Measurements from ENCODE around the gene HPCAL1. TPM values are rescaled to one million over a fixed set of nuclear protein-coding genes. Genes with fewer than 3 reads are reported as not detected.

HPCAL1 gene
- total RNA-seq, 1 donor from 2014 or later = 34.6 TPM

DNA sequence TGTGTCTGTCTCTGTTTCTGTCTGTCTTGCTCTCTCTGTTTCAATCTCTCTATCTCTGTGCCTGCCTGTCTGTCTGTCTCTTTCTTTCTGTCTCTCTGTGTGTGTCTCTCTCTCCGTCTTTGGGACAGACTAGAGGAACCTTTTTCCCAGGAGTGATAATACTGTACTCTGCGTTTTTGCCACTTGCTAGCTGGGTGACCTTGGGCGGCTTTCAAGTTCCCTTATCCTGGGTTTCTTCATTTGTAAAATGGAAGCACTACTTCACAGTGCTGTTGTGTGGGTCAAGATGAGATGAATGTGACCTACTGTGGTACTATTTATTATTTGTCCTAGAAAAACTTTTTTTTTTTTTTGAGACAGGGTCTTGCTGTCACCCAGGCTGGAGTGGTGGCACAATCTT, 42.4 kb downstream of the HPCAL1 start:
- Mint-ChIP-seq H3K9me3 (ENCODE audit: unreplicated experiment) (no peaks in the 10 kb centered on the region), H3K4me3 (ENCODE audit: unreplicated experiment) (no peak overlapping the region), H3K27me3 (ENCODE audit: unreplicated experiment) (peaks cover 8% of the 10 kb centered on the region), H3K36me3 (ENCODE audit: low read depth, unreplicated experiment) (peaks cover 11% of the 10 kb centered on the region), H3K4me1 (ENCODE audit: unreplicated experiment) (peaks cover 41% of the 10 kb centered on the region), H3K27ac (ENCODE audit: unreplicated experiment) (no peak overlapping the region)
- DNase-seq (ENCODE audit: low spot score) = no peak
- TF ChIP-seq, protein P1, sequence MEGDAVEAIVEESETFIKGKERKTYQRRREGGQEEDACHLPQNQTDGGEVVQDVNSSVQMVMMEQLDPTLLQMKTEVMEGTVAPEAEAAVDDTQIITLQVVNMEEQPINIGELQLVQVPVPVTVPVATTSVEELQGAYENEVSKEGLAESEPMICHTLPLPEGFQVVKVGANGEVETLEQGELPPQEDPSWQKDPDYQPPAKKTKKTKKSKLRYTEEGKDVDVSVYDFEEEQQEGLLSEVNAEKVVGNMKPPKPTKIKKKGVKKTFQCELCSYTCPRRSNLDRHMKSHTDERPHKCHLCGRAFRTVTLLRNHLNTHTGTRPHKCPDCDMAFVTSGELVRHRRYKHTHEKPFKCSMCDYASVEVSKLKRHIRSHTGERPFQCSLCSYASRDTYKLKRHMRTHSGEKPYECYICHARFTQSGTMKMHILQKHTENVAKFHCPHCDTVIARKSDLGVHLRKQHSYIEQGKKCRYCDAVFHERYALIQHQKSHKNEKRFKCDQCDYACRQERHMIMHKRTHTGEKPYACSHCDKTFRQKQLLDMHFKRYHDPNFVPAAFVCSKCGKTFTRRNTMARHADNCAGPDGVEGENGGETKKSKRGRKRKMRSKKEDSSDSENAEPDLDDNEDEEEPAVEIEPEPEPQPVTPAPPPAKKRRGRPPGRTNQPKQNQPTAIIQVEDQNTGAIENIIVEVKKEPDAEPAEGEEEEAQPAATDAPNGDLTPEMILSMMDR (IDR thresholded peaks at IDR 0.05; ENCODE audit: unreplicated experiment) = no peak

DNA sequence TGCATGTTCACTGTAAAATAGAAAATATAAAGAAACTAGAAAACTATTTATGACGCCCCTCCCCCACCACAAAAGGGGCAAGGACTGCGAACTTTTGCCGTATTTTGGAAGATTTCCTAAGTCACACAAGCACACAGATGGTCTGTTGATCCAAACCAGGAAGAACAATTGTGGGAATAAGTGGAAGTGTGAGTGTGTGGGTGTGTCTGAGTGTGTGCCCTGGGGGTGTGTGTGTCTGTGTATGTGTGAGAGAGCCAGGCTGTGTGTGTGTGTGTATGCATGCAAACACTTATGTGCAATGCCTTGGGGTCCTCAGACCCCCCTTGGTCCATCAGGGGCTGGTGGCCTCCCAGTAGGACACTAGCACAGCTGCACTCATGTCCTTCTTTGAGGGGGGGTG, 43.1 kb downstream of the HPCAL1 start:
- peaks cover 8% of the 10 kb centered on the region for H3K36me3 Mint-ChIP-seq (ENCODE audit: low read depth, unreplicated experiment)
- TF ChIP-seq, protein P1 (IDR thresholded peaks at IDR 0.05; ENCODE audit: unreplicated experiment) = no peak
- no peaks in the 10 kb centered on the region for H3K9me3 Mint-ChIP-seq (ENCODE audit: unreplicated experiment)
- H3K27me3 Mint-ChIP-seq (ENCODE audit: unreplicated experiment) = peaks cover 7% of the 10 kb centered on the region
- no peak for DNase-seq (ENCODE audit: low spot score)
- peaks cover 41% of the 10 kb centered on the region for H3K4me1 Mint-ChIP-seq (ENCODE audit: unreplicated experiment)
- H3K4me3 Mint-ChIP-seq (ENCODE audit: unreplicated experiment) = no peak overlapping the region
- H3K27ac Mint-ChIP-seq (ENCODE audit: unreplicated experiment) = no peak overlapping the region

DNA sequence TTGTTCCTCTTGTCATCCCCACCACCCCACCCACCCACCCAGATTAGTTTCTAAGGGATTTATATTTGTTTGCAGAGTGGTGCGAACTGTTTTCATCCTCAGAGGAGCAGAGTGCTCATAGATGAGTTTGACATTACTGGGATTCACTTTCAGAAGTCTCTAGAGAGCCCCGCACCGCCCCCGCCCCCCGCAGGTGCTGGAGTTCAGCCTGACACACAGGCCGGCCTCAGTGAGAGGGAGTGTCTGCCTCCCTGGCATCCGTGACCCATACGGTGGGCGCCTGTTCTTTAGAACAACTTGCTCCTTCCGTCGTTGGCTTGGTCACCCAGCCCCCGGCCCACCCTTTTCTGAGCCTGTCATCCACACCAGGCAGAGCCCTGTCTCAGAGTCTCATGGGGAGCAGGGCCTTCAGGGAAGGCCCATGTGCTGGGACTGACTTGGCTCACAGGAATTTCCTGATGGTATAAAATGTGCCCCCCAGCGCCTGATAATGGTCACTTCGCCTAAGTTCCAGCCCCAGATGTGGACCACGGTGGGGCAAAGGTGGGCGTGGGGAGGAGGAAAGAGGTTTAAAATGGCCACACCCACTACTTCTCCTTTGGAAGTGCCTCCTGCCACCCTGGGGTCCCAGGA, 44.3 kb downstream of the HPCAL1 start:
- TF ChIP-seq, protein P1 (IDR thresholded peaks at IDR 0.05; ENCODE audit: unreplicated experiment) = no peak
- Mint-ChIP-seq H3K9me3 (ENCODE audit: unreplicated experiment) (no peaks in the 10 kb centered on the region), H3K27me3 (ENCODE audit: unreplicated experiment) (peaks cover 8% of the 10 kb centered on the region), H3K27ac (ENCODE audit: unreplicated experiment) (no peak overlapping the region), H3K36me3 (ENCODE audit: low read depth, unreplicated experiment) (peaks cover 10% of the 10 kb centered on the region), H3K4me1 (ENCODE audit: unreplicated experiment) (peaks cover 39% of the 10 kb centered on the region), H3K4me3 (ENCODE audit: unreplicated experiment) (no peak overlapping the region)
- DNase-seq (ENCODE audit: low spot score) = no peak

DNA sequence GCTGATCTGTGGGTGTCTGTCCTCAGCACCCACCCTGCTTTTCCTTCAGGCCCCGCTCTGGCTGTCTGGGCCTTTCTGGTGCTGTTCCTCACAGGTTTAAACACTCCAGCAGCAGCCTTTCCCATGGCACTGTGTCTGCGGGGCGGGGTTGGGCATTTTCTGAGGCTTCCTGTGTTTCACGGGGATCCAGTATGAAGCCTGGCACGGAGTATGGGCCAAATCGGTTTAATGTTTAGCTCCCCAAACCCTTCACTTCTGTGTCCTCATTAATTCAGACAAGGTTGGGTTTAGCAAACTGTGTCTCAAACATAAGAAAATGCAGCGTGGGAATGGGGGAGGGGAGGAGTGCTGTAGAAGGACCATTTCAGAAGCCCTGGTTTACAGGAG, 44.9 kb downstream of the HPCAL1 start:
- H3K4me1 Mint-ChIP-seq (ENCODE audit: unreplicated experiment) = peaks cover 44% of the 10 kb centered on the region
- TF ChIP-seq, protein P1 (IDR thresholded peaks at IDR 0.05; ENCODE audit: unreplicated experiment) = no peak
- no peak for DNase-seq (ENCODE audit: low spot score)
- H3K27ac Mint-ChIP-seq (ENCODE audit: unreplicated experiment) = no peak overlapping the region
- no peak overlapping the region for H3K4me3 Mint-ChIP-seq (ENCODE audit: unreplicated experiment)
- H3K27me3 Mint-ChIP-seq (ENCODE audit: unreplicated experiment) = peaks cover 8% of the 10 kb centered on the region
- no peaks in the 10 kb centered on the region for H3K9me3 Mint-ChIP-seq (ENCODE audit: unreplicated experiment)
- peaks cover 10% of the 10 kb centered on the region for H3K36me3 Mint-ChIP-seq (ENCODE audit: low read depth, unreplicated experiment)

DNA sequence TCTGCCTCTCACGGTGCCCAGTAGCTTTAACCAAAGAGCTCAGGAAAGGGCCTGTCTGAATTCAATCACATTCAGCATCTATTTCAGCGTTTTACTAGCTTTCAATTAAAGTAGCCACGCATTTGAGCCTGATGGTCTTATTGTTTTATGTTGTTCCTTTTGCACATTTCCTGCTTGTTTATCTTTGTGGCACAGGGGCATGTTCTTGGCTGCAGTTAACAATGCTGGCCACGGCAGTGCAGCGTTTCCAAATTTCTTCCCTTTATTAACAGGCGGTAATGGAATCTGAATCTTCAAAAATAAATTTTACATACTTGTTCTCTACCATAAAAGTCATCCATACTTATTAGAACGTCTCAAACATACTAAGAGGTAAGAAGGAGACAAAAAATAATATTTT, 46.2 kb downstream of the HPCAL1 start:
- peaks cover 3% of the 10 kb centered on the region for H3K36me3 Mint-ChIP-seq (ENCODE audit: low read depth, unreplicated experiment)
- no peaks in the 10 kb centered on the region for H3K9me3 Mint-ChIP-seq (ENCODE audit: unreplicated experiment)
- peaks cover 4% of the 10 kb centered on the region for H3K27me3 Mint-ChIP-seq (ENCODE audit: unreplicated experiment)
- TF ChIP-seq, protein P1 (IDR thresholded peaks at IDR 0.05; ENCODE audit: unreplicated experiment) = no peak
- peak overlapping the region; percentile 49 for H3K27ac Mint-ChIP-seq (ENCODE audit: unreplicated experiment)
- no peak for DNase-seq (ENCODE audit: low spot score)
- H3K4me3 Mint-ChIP-seq (ENCODE audit: unreplicated experiment) = no peak overlapping the region
- H3K4me1 Mint-ChIP-seq (ENCODE audit: unreplicated experiment) = peaks cover 37% of the 10 kb centered on the region

Measured in endothelial cell (in vitro differentiated cells).